IMR-90 (cell line): ENCODE results near the gene MCTS1. TPM values are rescaled to one million over a fixed set of nuclear protein-coding genes. Genes with fewer than 3 reads are reported as not detected.

Experiments
- ATAC-seq: fragments of 200-7000 bp; cut with Tn5 transposase; 2 replicates; pipeline ENCODE4 v1.9.1; 2020; ENCODE audit warnings: low read depth, mild to moderate bottlenecking, moderate library complexity
- BruUV-seq: library from RNA; stranded (reverse); fragments of 400-500 nt; replicated peaks from 2 replicates; lab custom pipeline; 2021; lab: Mats Ljungman, UMichigan
- CTCF ChIA-PET: fragments of 300-600 bp; formaldehyde crosslinking; extraction: SDS; loops from one replicate; lab custom pipeline; 2021; ENCODE audit warnings: antibody characterized with exemption; lab: Yijun Ruan, JAX
- POLR2A ChIA-PET: fragments of 300-600 bp; sonication (Branson Sonifier 250); formaldehyde crosslinking; loops from one replicate; lab custom pipeline; 2022; ENCODE audit warnings: antibody characterized with exemption; ENCODE audit not compliant: unreplicated experiment; lab: Charles Lee
- DNase-seq: peaks from one replicate; pipeline ENCODE4 v3.0.0; 2013
- H2AFZ ChIP-seq: replicated peaks from 2 replicates; pipeline ENCODE3; 2013; ENCODE audit warnings: low read length, mild to moderate bottlenecking; ENCODE audit not compliant: poor library complexity
- H2AK5ac ChIP-seq: 2 replicates; pipeline ENCODE4 v1.6.1; 2013; ENCODE audit warnings: low read depth, low read length, inconsistent platforms
- H2AK9ac ChIP-seq: replicated peaks from 2 replicates; pipeline ENCODE3; 2013; ENCODE audit warnings: mild to moderate bottlenecking, low read depth, low read length, moderate library complexity; ENCODE audit not compliant: poor library complexity
- H2BK120ac ChIP-seq: 2 replicates; pipeline ENCODE4 v1.6.1; 2013; ENCODE audit warnings: low read depth, low read length, inconsistent platforms
- H2BK15ac ChIP-seq: 3 replicates; pipeline ENCODE4 v1.6.1; 2013; ENCODE audit warnings: low read depth, low read length, inconsistent platforms
- H2BK20ac ChIP-seq: 2 replicates; pipeline ENCODE4 v1.6.1; 2013; ENCODE audit warnings: low read depth, mild to moderate bottlenecking, inconsistent platforms, low read length, moderate library complexity
- H2BK5ac ChIP-seq: 2 replicates; pipeline ENCODE4 v1.6.1; 2013; ENCODE audit warnings: mild to moderate bottlenecking, low read depth, low read length, inconsistent platforms; ENCODE audit not compliant: poor library complexity, severe bottlenecking
- H3K14ac ChIP-seq: replicated peaks from 2 replicates; pipeline ENCODE4 v1.6.1; 2013; ENCODE audit warnings: low read depth, low read length, inconsistent platforms
- H3K18ac ChIP-seq: 2 replicates; pipeline ENCODE4 v1.6.1; 2013; ENCODE audit warnings: low read depth, low read length, control low read depth
- H3K23ac ChIP-seq: 2 replicates; pipeline ENCODE4 v1.6.1; 2013; ENCODE audit warnings: low read depth, low read length, inconsistent platforms
- H3K27ac ChIP-seq: 2 replicates; pipeline ENCODE4 v1.5.1; 2013; ENCODE audit warnings: mild to moderate bottlenecking, control low read depth, low read length; ENCODE audit not compliant: insufficient read depth
- H3K27me3 ChIP-seq: 2 replicates; pipeline ENCODE4 v1.6.1; 2013; ENCODE audit warnings: low read length; ENCODE audit not compliant: control insufficient read depth, insufficient read depth
- H3K36me3 ChIP-seq: 2 replicates; pipeline ENCODE4 v1.6.1; 2013; ENCODE audit warnings: low read length, mixed read lengths; ENCODE audit not compliant: control insufficient read depth, insufficient read depth
- H3K4ac ChIP-seq: 2 replicates; pipeline ENCODE4 v1.6.1; 2013; ENCODE audit warnings: low read depth, low read length, inconsistent platforms
- H3K4me1 ChIP-seq: 2 replicates; pipeline ENCODE4 v1.6.1; 2013; ENCODE audit warnings: low read length, mixed read lengths; ENCODE audit not compliant: control insufficient read depth, insufficient read depth
- H3K4me2 ChIP-seq: 2 replicates; pipeline ENCODE4 v1.6.1; 2013; ENCODE audit warnings: low read depth, mild to moderate bottlenecking, control low read depth, low read length, moderate library complexity
- H3K4me3 ChIP-seq: 2 replicates; pipeline ENCODE4 v1.5.1; 2013; ENCODE audit warnings: low read depth, mild to moderate bottlenecking, control low read depth, low read length, moderate library complexity; ENCODE audit not compliant: insufficient read depth
- H3K56ac ChIP-seq: 2 replicates; pipeline ENCODE4 v1.6.1; 2013; ENCODE audit warnings: low read length, inconsistent platforms; ENCODE audit not compliant: insufficient read depth; ENCODE audit errors: extremely low read depth
- H3K79me1 ChIP-seq, 2 experiments: 2 replicates each; pipeline ENCODE4 v1.6.1; 2013; ENCODE audit warnings: low read length in 2 of 2, inconsistent platforms in 1 of 2, low read depth in 1 of 2
- H3K9ac ChIP-seq: 2 replicates; pipeline ENCODE4 v1.6.1; 2013; ENCODE audit warnings: low read depth, low read length, control low read depth
- H3K9me1 ChIP-seq: 2 replicates; pipeline ENCODE4 v1.6.1; 2013; ENCODE audit warnings: low read length, inconsistent platforms; ENCODE audit not compliant: insufficient read depth
- H3K9me3 ChIP-seq: 2 replicates; pipeline ENCODE4 v1.6.1; 2013; ENCODE audit warnings: low read length; ENCODE audit not compliant: control insufficient read depth, insufficient read depth
- H4K20me1 ChIP-seq: 2 replicates; pipeline ENCODE4 v1.6.1; 2013; ENCODE audit warnings: low read length, inconsistent platforms; ENCODE audit not compliant: insufficient read depth
- H4K5ac ChIP-seq: 2 replicates; pipeline ENCODE4 v1.6.1; 2013; ENCODE audit warnings: mild to moderate bottlenecking, low read depth, low read length, control low read depth
- H4K8ac ChIP-seq, 2 experiments: 2 replicates each; pipeline ENCODE4 v1.6.1; 2013; ENCODE audit warnings: low read depth in 2 of 2, low read length in 2 of 2, control low read depth in 1 of 2, inconsistent platforms in 1 of 2
- H4K91ac ChIP-seq: 2 replicates; pipeline ENCODE4 v1.6.1; 2013; ENCODE audit warnings: low read depth, low read length, inconsistent platforms; ENCODE audit not compliant: insufficient read depth
- BHLHE40 ChIP-seq: fragments of 150-350 bp; IDR thresholded peaks from 2 replicates; pipeline ENCODE4 v1.6.1; 2016; ENCODE audit warnings: mild to moderate bottlenecking, low read depth, low read length
- CEBPB ChIP-seq: IDR thresholded peaks from 2 replicates; pipeline ENCODE4 v1.6.1; 2012; ENCODE audit warnings: low read depth, low read length, improper control_type of control experiment
- CHD1 ChIP-seq: IDR thresholded peaks from 2 replicates; pipeline ENCODE4 v1.6.1; 2012; ENCODE audit warnings: low read depth, low read length, improper control_type of control experiment
- CTCF ChIP-seq: conservative IDR thresholded peaks from 2 replicates; pipeline ENCODE4 v1.5.1; 2012; ENCODE audit warnings: mild to moderate bottlenecking, low read depth, low read length, improper control_type of control experiment
- FOS ChIP-seq: fragments of 150-350 bp; IDR thresholded peaks from 2 replicates; pipeline ENCODE4 v1.6.1; 2016; ENCODE audit warnings: low read depth, low read length
- MAFK ChIP-seq: IDR thresholded peaks from 2 replicates; pipeline ENCODE4 v1.6.1; 2012; ENCODE audit warnings: low read depth, low read length, improper control_type of control experiment
- MAZ ChIP-seq: IDR thresholded peaks from 2 replicates; pipeline ENCODE4 v1.6.1; 2012; ENCODE audit warnings: low read depth, mild to moderate bottlenecking, low read length, improper control_type of control experiment, moderate library complexity, borderline replicate concordance
- MXI1 ChIP-seq: IDR thresholded peaks from 2 replicates; pipeline ENCODE4 v1.6.1; 2012; ENCODE audit warnings: low read depth, mild to moderate bottlenecking, low read length, moderate library complexity, borderline replicate concordance
- NFE2L2 ChIP-seq: fragments of 150-350 bp; IDR thresholded peaks from 2 replicates; pipeline ENCODE4 v1.6.1; 2016; ENCODE audit warnings: low read depth, mild to moderate bottlenecking, low read length
- POLR2A ChIP-seq: IDR thresholded peaks from 2 replicates; pipeline ENCODE4 v1.6.1; 2012; ENCODE audit warnings: mild to moderate bottlenecking, low read depth, low read length
- RAD21 ChIP-seq: IDR thresholded peaks from 2 replicates; pipeline ENCODE4 v1.6.1; 2012; ENCODE audit warnings: low read length, improper control_type of control experiment
- RCOR1 ChIP-seq: IDR thresholded peaks from 2 replicates; pipeline ENCODE4 v1.6.1; 2012; ENCODE audit warnings: mild to moderate bottlenecking, low read length, improper control_type of control experiment; ENCODE audit not compliant: insufficient replicate concordance
- RFX5 ChIP-seq: IDR thresholded peaks from 2 replicates; pipeline ENCODE4 v1.8.0; 2012; ENCODE audit warnings: low read depth, mild to moderate bottlenecking, low read length, moderate library complexity
- SMC3 ChIP-seq: fragments of 150-350 bp; IDR thresholded peaks from 2 replicates; pipeline ENCODE4 v1.6.1; 2016; ENCODE audit warnings: low read depth, mild to moderate bottlenecking, antibody characterized with exemption, low read length, moderate library complexity
- USF2 ChIP-seq: fragments of 150-350 bp; IDR thresholded peaks from 2 replicates; pipeline ENCODE4 v1.6.1; 2017; ENCODE audit warnings: mild to moderate bottlenecking, antibody characterized with exemption, low read length, low read depth
- WGBS, 2 experiments: methylation state at CpG; one replicate each; pipeline versions ENCODE4 v1.1.5 to v1.1.7; 2013; ENCODE audit warnings: missing lambda C conversion rate in 2 of 2; ENCODE audit not compliant: insufficient read length in 1 of 2; ENCODE audit errors: extremely low coverage in 2 of 2; 5-methylcytosine and 5-hydroxymethylcytosine counted together
- dilution Hi-C: fragments of 300-500 bp; cut with HindIII; formaldehyde crosslinking; loops from one replicate; pipeline ENCODE4 v1.14.3; 2018; ENCODE audit warnings: low sequenced_read_pairs; ENCODE audit not compliant: unreplicated experiment
- in situ Hi-C: fragments of 300-500 bp; cut with MboI; formaldehyde crosslinking; loops from 3 replicates; pipeline ENCODE4 v1.14.3; 2019; ENCODE audit warnings: low sequenced_read_pairs, inconsistent platforms, mixed read lengths
- intact Hi-C: fragments of 100-400 bp; cut with micrococcal nuclease; formaldehyde crosslinking; loops from 2 replicates; pipeline ENCODE4 v1.10.0; 2022
- polyA plus RNA-seq, 3 experiments: library from polyadenylated mRNA; depleted of rRNA; stranded (reverse); fragments of >200 nt; gene quantifications; 2 replicates each; pipeline ENCODE4 v1.2.3, GENCODE V29; 2012; ENCODE audit warnings: low replicate concordance in 1 of 3
- total RNA-seq: library from RNA; depleted of rRNA; stranded (reverse); fragments of >200 nt; gene quantifications from 2 replicates; pipeline ENCODE4 v1.2.3, GENCODE V29; 2012

Gene MCTS1
- total and polyA plus RNA-seq, 2 of the 4 experiments (the other 2 are of a cell fraction), result 36.9 to 52.8 TPM

GRCh38 chrX:120568609-120569008 is 35.3 kb upstream of the MCTS1 start:
- no peak overlapping the region for H3K18ac ChIP-seq
- H4K8ac ChIP-seq, result no peak overlapping the region
- no peak overlapping the region for H2BK5ac ChIP-seq
- H3K9me1 ChIP-seq, result no peaks in the 10 kb centered on the region
- H3K4me2 ChIP-seq, result no peak overlapping the region
- H4K20me1 ChIP-seq, result no peaks in the 10 kb centered on the region
- intact Hi-C loops (no loop called here), in situ Hi-C loops (no loop called here), dilution Hi-C loops (no loop called here)
- ChIA-PET POLR2A (no interaction called here), CTCF (no interaction called here)
- H3K36me3 ChIP-seq, result no peaks in the 10 kb centered on the region; the same call in 1 of the 2 replicates
- WGBS, 2 experiments, result no CpG with 5 or more reads among the region's 3 CpGs
- no peak overlapping the region for H2BK20ac ChIP-seq
- no peak overlapping the region for H2AFZ ChIP-seq
- no peak for ATAC-seq
- H2BK120ac ChIP-seq, result no peak overlapping the region
- H4K5ac ChIP-seq, result no peak overlapping the region
- H2BK15ac ChIP-seq, result no peak overlapping the region
- no peak overlapping the region for H2AK5ac ChIP-seq
- no peak overlapping the region for H3K14ac ChIP-seq
- H3K27me3 ChIP-seq, result no peaks in the 10 kb centered on the region
- H3K4me3 ChIP-seq, result no peak overlapping the region
- H3K27ac ChIP-seq, result no peak overlapping the region
- TF ChIP-seq FOS (no peak), POLR2A (no peak), BHLHE40 (no peak), MXI1 (no peak), MAFK (no peak), SMC3 (no peak), CHD1 (no peak), RAD21 (no peak), USF2 (no peak), CEBPB (no peak), NFE2L2 (no peak), MAZ (no peak), RCOR1 (no peak), RFX5 (no peak), CTCF (no peak)
- no peak overlapping the region for H2AK9ac ChIP-seq
- no peaks in the 10 kb centered on the region for H3K79me1 ChIP-seq
- H3K4ac ChIP-seq, result no peak overlapping the region
- no peak for DNase-seq
- no peak overlapping the region for H3K23ac ChIP-seq
- no peak overlapping the region for H3K56ac ChIP-seq
- no peaks in the 10 kb centered on the region for H3K9me3 ChIP-seq
- H3K4me1 ChIP-seq, result no peaks in the 10 kb centered on the region
- H4K91ac ChIP-seq, result no peak overlapping the region
- no peak overlapping the region for H3K9ac ChIP-seq
- BruUV-seq, result no TSS peak
